IMR-90 (cell line): ENCODE data around the gene KCTD5. TPM values are rescaled to one million over a fixed set of nuclear protein-coding genes. Genes with fewer than 3 reads are reported as not detected.

ENCODE experiments used
- ATAC-seq: fragments of 200-7000 bp; cut with Tn5 transposase; 2 replicates; pipeline ENCODE4 v1.9.1; 2020; ENCODE audit warnings: low read depth, mild to moderate bottlenecking, moderate library complexity
- BruUV-seq: library from RNA; stranded (reverse); fragments of 400-500 nt; replicated peaks from 2 replicates; lab custom pipeline; 2021; lab: Mats Ljungman, UMichigan
- CTCF ChIA-PET: fragments of 300-600 bp; formaldehyde crosslinking; extraction: SDS; loops from one replicate; lab custom pipeline; 2021; ENCODE audit warnings: antibody characterized with exemption; lab: Yijun Ruan, JAX
- POLR2A ChIA-PET: fragments of 300-600 bp; sonication (Branson Sonifier 250); formaldehyde crosslinking; loops from one replicate; lab custom pipeline; 2022; ENCODE audit warnings: antibody characterized with exemption; ENCODE audit not compliant: unreplicated experiment; lab: Charles Lee
- DNase-seq: peaks from one replicate; pipeline ENCODE4 v3.0.0; 2013
- H2AFZ ChIP-seq: replicated peaks from 2 replicates; pipeline ENCODE3; 2013; ENCODE audit warnings: low read length, mild to moderate bottlenecking; ENCODE audit not compliant: poor library complexity
- H2AK5ac ChIP-seq: 2 replicates; pipeline ENCODE4 v1.6.1; 2013; ENCODE audit warnings: low read depth, low read length, inconsistent platforms
- H2AK9ac ChIP-seq: replicated peaks from 2 replicates; pipeline ENCODE3; 2013; ENCODE audit warnings: mild to moderate bottlenecking, low read depth, low read length, moderate library complexity; ENCODE audit not compliant: poor library complexity
- H2BK120ac ChIP-seq: 2 replicates; pipeline ENCODE4 v1.6.1; 2013; ENCODE audit warnings: low read depth, low read length, inconsistent platforms
- H2BK15ac ChIP-seq: 3 replicates; pipeline ENCODE4 v1.6.1; 2013; ENCODE audit warnings: low read depth, low read length, inconsistent platforms
- H2BK20ac ChIP-seq: 2 replicates; pipeline ENCODE4 v1.6.1; 2013; ENCODE audit warnings: low read depth, mild to moderate bottlenecking, inconsistent platforms, low read length, moderate library complexity
- H2BK5ac ChIP-seq: 2 replicates; pipeline ENCODE4 v1.6.1; 2013; ENCODE audit warnings: mild to moderate bottlenecking, low read depth, low read length, inconsistent platforms; ENCODE audit not compliant: poor library complexity, severe bottlenecking
- H3K14ac ChIP-seq: replicated peaks from 2 replicates; pipeline ENCODE4 v1.6.1; 2013; ENCODE audit warnings: low read depth, low read length, inconsistent platforms
- H3K18ac ChIP-seq: 2 replicates; pipeline ENCODE4 v1.6.1; 2013; ENCODE audit warnings: low read depth, low read length, control low read depth
- H3K23ac ChIP-seq: 2 replicates; pipeline ENCODE4 v1.6.1; 2013; ENCODE audit warnings: low read depth, low read length, inconsistent platforms
- H3K27ac ChIP-seq: 2 replicates; pipeline ENCODE4 v1.5.1; 2013; ENCODE audit warnings: mild to moderate bottlenecking, control low read depth, low read length; ENCODE audit not compliant: insufficient read depth
- H3K27me3 ChIP-seq: 2 replicates; pipeline ENCODE4 v1.6.1; 2013; ENCODE audit warnings: low read length; ENCODE audit not compliant: control insufficient read depth, insufficient read depth
- H3K36me3 ChIP-seq: 2 replicates; pipeline ENCODE4 v1.6.1; 2013; ENCODE audit warnings: low read length, mixed read lengths; ENCODE audit not compliant: control insufficient read depth, insufficient read depth
- H3K4ac ChIP-seq: 2 replicates; pipeline ENCODE4 v1.6.1; 2013; ENCODE audit warnings: low read depth, low read length, inconsistent platforms
- H3K4me1 ChIP-seq: 2 replicates; pipeline ENCODE4 v1.6.1; 2013; ENCODE audit warnings: low read length, mixed read lengths; ENCODE audit not compliant: control insufficient read depth, insufficient read depth
- H3K4me2 ChIP-seq: 2 replicates; pipeline ENCODE4 v1.6.1; 2013; ENCODE audit warnings: low read depth, mild to moderate bottlenecking, control low read depth, low read length, moderate library complexity
- H3K4me3 ChIP-seq: 2 replicates; pipeline ENCODE4 v1.5.1; 2013; ENCODE audit warnings: low read depth, mild to moderate bottlenecking, control low read depth, low read length, moderate library complexity; ENCODE audit not compliant: insufficient read depth
- H3K56ac ChIP-seq: 2 replicates; pipeline ENCODE4 v1.6.1; 2013; ENCODE audit warnings: low read length, inconsistent platforms; ENCODE audit not compliant: insufficient read depth; ENCODE audit errors: extremely low read depth
- H3K79me1 ChIP-seq, 2 experiments: 2 replicates each; pipeline ENCODE4 v1.6.1; 2013; ENCODE audit warnings: low read length in 2 of 2, inconsistent platforms in 1 of 2, low read depth in 1 of 2
- H3K9ac ChIP-seq: 2 replicates; pipeline ENCODE4 v1.6.1; 2013; ENCODE audit warnings: low read depth, low read length, control low read depth
- H3K9me1 ChIP-seq: 2 replicates; pipeline ENCODE4 v1.6.1; 2013; ENCODE audit warnings: low read length, inconsistent platforms; ENCODE audit not compliant: insufficient read depth
- H3K9me3 ChIP-seq: 2 replicates; pipeline ENCODE4 v1.6.1; 2013; ENCODE audit warnings: low read length; ENCODE audit not compliant: control insufficient read depth, insufficient read depth
- H4K20me1 ChIP-seq: 2 replicates; pipeline ENCODE4 v1.6.1; 2013; ENCODE audit warnings: low read length, inconsistent platforms; ENCODE audit not compliant: insufficient read depth
- H4K5ac ChIP-seq: 2 replicates; pipeline ENCODE4 v1.6.1; 2013; ENCODE audit warnings: mild to moderate bottlenecking, low read depth, low read length, control low read depth
- H4K8ac ChIP-seq, 2 experiments: 2 replicates each; pipeline ENCODE4 v1.6.1; 2013; ENCODE audit warnings: low read depth in 2 of 2, low read length in 2 of 2, control low read depth in 1 of 2, inconsistent platforms in 1 of 2
- H4K91ac ChIP-seq: 2 replicates; pipeline ENCODE4 v1.6.1; 2013; ENCODE audit warnings: low read depth, low read length, inconsistent platforms; ENCODE audit not compliant: insufficient read depth
- BHLHE40 ChIP-seq: fragments of 150-350 bp; IDR thresholded peaks from 2 replicates; pipeline ENCODE4 v1.6.1; 2016; ENCODE audit warnings: mild to moderate bottlenecking, low read depth, low read length
- MAZ ChIP-seq: IDR thresholded peaks from 2 replicates; pipeline ENCODE4 v1.6.1; 2012; ENCODE audit warnings: low read depth, mild to moderate bottlenecking, low read length, improper control_type of control experiment, moderate library complexity, borderline replicate concordance
- MXI1 ChIP-seq: IDR thresholded peaks from 2 replicates; pipeline ENCODE4 v1.6.1; 2012; ENCODE audit warnings: low read depth, mild to moderate bottlenecking, low read length, moderate library complexity, borderline replicate concordance
- RCOR1 ChIP-seq: IDR thresholded peaks from 2 replicates; pipeline ENCODE4 v1.6.1; 2012; ENCODE audit warnings: mild to moderate bottlenecking, low read length, improper control_type of control experiment; ENCODE audit not compliant: insufficient replicate concordance
- WGBS, 2 experiments: methylation state at CpG; one replicate each; pipeline versions ENCODE4 v1.1.5 to v1.1.7; 2013; ENCODE audit warnings: missing lambda C conversion rate in 2 of 2; ENCODE audit not compliant: insufficient read length in 1 of 2; ENCODE audit errors: extremely low coverage in 2 of 2; 5-methylcytosine and 5-hydroxymethylcytosine counted together
- dilution Hi-C: fragments of 300-500 bp; cut with HindIII; formaldehyde crosslinking; loops from one replicate; pipeline ENCODE4 v1.14.3; 2018; ENCODE audit warnings: low sequenced_read_pairs; ENCODE audit not compliant: unreplicated experiment
- in situ Hi-C: fragments of 300-500 bp; cut with MboI; formaldehyde crosslinking; loops from 3 replicates; pipeline ENCODE4 v1.14.3; 2019; ENCODE audit warnings: low sequenced_read_pairs, inconsistent platforms, mixed read lengths
- intact Hi-C: fragments of 100-400 bp; cut with micrococcal nuclease; formaldehyde crosslinking; loops from 2 replicates; pipeline ENCODE4 v1.10.0; 2022
- polyA plus RNA-seq, 3 experiments: library from polyadenylated mRNA; depleted of rRNA; stranded (reverse); fragments of >200 nt; gene quantifications; 2 replicates each; pipeline ENCODE4 v1.2.3, GENCODE V29; 2012; ENCODE audit warnings: low replicate concordance in 1 of 3
- total RNA-seq: library from RNA; depleted of rRNA; stranded (reverse); fragments of >200 nt; gene quantifications from 2 replicates; pipeline ENCODE4 v1.2.3, GENCODE V29; 2012

KCTD5 gene
- total and polyA plus RNA-seq, 2 of the 4 experiments (the other 2 are of a cell fraction): 17.2 to 56.2 TPM

DNA sequence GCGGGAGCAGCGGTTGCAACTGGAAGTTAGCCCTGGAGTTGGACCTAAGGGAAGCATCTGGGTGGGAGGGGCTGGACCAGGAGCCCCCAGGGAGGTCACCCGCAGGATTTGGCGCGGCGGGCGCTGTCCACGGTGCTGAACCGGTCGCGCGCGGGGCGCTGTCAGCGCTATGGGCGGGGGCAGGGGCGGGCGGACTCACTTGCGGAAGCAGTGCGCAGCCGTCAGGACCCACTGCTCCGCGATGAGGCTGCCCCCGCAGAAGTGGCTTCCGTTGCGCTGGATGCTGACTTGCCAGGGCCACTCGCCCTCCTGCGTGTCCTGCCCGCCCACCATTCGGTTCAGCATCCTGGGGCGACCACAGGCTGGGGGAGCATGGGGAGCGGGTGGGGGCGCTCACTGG, 33.2 kb downstream of the KCTD5 start:
- no peak overlapping the region for H3K14ac ChIP-seq
- H2BK120ac ChIP-seq: no peak overlapping the region
- no peak overlapping the region for H4K91ac ChIP-seq
- dilution Hi-C loops (no loop called here), in situ Hi-C loops (no loop called here), intact Hi-C loops (no loop called here)
- no peak overlapping the region for H2BK5ac ChIP-seq
- H3K4me2 ChIP-seq: peak overlapping the region; percentile 82; the same call in 1 of the 2 replicates
- TF ChIP-seq RCOR1 (peak; percentile 26), MXI1 (peak; percentile 89), BHLHE40 (no peak), MAZ (peak; percentile 80; the same call in 1 of the 2 replicates)
- no peaks in the 10 kb centered on the region for H3K9me3 ChIP-seq
- BruUV-seq: no TSS peak
- no peak overlapping the region for H3K9ac ChIP-seq
- H4K20me1 ChIP-seq: peaks cover 6% of the 10 kb centered on the region
- H4K5ac ChIP-seq: no peak overlapping the region
- no peak overlapping the region for H3K27ac ChIP-seq
- no peaks in the 10 kb centered on the region for H3K9me1 ChIP-seq
- H2BK15ac ChIP-seq: no peak overlapping the region
- no peak overlapping the region for H3K4me3 ChIP-seq
- no peaks in the 10 kb centered on the region for H3K4me1 ChIP-seq
- H3K27me3 ChIP-seq: no peaks in the 10 kb centered on the region
- no peak overlapping the region for H2AK9ac ChIP-seq
- no peak overlapping the region for H2BK20ac ChIP-seq
- H2AK5ac ChIP-seq: no peak overlapping the region
- no peak overlapping the region for H3K4ac ChIP-seq
- H2AFZ ChIP-seq: peak overlapping the region; percentile 68
- no peak overlapping the region for H3K56ac ChIP-seq
- no peak overlapping the region for H3K23ac ChIP-seq
- H4K8ac ChIP-seq: no peak overlapping the region
- peak; percentile 46 for DNase-seq
- ATAC-seq: peak; percentile 95
- H3K36me3 ChIP-seq: no peaks in the 10 kb centered on the region
- no peak overlapping the region for H3K18ac ChIP-seq
- WGBS, 2 experiments: 6% methylated on average over 24 of the region's 33 CpGs; no CpG with 5 or more reads in 1 of the 2 experiments
- CTCF ChIA-PET: no interaction called here
- POLR2A ChIA-PET: no interaction called here
- no peaks in the 10 kb centered on the region; a peak in 1 of 4 replicates for H3K79me1 ChIP-seq
